Immature natural killer cell (primary cell): ENCODE measurements around the gene FBXO41. TPM values are rescaled to one million over a fixed set of nuclear protein-coding genes. Genes with fewer than 3 reads are reported as not detected.

Experiments
- DNase-seq, 3 donors: peaks; one replicate each; pipeline ENCODE4 v3.0.0; 2022; ENCODE audit warnings: mixed read lengths in 1 of 3
- H3K27ac Mint-ChIP-seq, 6 donors: one replicate each; pipeline ENCODE4 v1.8.0; 2020; ENCODE audit warnings: mixed read lengths in 6 of 6, mild to moderate bottlenecking in 5 of 6, inconsistent platforms in 4 of 6, moderate library complexity in 3 of 6
- H3K27me3 Mint-ChIP-seq, 3 donors: one replicate each; pipeline ENCODE4 v1.8.0; 2020 to 2021; ENCODE audit warnings: low read depth in 3 of 3, mild to moderate bottlenecking in 3 of 3, mixed read lengths in 3 of 3, moderate library complexity in 3 of 3, inconsistent platforms in 1 of 3
- H3K36me3 Mint-ChIP-seq, 3 donors: one replicate each; pipeline ENCODE4 v1.8.0; 2020; ENCODE audit warnings: mixed read lengths in 3 of 3, inconsistent platforms in 2 of 3, mild to moderate bottlenecking in 2 of 3
- H3K4me1 Mint-ChIP-seq, 2 donors: one replicate each; pipeline ENCODE4 v1.8.0; 2020; ENCODE audit warnings: inconsistent platforms in 2 of 2, mild to moderate bottlenecking in 2 of 2, mixed read lengths in 2 of 2, moderate library complexity in 1 of 2
- H3K4me3 Mint-ChIP-seq, 5 donors: one replicate each; pipeline ENCODE4 v1.8.0; 2020; ENCODE audit warnings: mild to moderate bottlenecking in 5 of 5, mixed read lengths in 5 of 5, inconsistent platforms in 3 of 5, moderate library complexity in 3 of 5
- H3K9me3 Mint-ChIP-seq, 6 donors: one replicate each; pipeline ENCODE4 v1.8.0; 2020; ENCODE audit warnings: mild to moderate bottlenecking in 6 of 6, mixed read lengths in 6 of 6, inconsistent platforms in 4 of 6, moderate library complexity in 3 of 6
- polyA plus RNA-seq, 3 donors: library from polyadenylated mRNA; unstranded; fragments of 300-500 nt; fragmentation: Illumina TruSeq; gene quantifications; one replicate each; pipeline ENCODE4 v1.2.3, GENCODE V29; 2021

FBXO41 gene
- polyA plus RNA-seq, 3 donors from 2014 or later = 0.40 to 1.2 TPM; not detected in 1

DNA sequence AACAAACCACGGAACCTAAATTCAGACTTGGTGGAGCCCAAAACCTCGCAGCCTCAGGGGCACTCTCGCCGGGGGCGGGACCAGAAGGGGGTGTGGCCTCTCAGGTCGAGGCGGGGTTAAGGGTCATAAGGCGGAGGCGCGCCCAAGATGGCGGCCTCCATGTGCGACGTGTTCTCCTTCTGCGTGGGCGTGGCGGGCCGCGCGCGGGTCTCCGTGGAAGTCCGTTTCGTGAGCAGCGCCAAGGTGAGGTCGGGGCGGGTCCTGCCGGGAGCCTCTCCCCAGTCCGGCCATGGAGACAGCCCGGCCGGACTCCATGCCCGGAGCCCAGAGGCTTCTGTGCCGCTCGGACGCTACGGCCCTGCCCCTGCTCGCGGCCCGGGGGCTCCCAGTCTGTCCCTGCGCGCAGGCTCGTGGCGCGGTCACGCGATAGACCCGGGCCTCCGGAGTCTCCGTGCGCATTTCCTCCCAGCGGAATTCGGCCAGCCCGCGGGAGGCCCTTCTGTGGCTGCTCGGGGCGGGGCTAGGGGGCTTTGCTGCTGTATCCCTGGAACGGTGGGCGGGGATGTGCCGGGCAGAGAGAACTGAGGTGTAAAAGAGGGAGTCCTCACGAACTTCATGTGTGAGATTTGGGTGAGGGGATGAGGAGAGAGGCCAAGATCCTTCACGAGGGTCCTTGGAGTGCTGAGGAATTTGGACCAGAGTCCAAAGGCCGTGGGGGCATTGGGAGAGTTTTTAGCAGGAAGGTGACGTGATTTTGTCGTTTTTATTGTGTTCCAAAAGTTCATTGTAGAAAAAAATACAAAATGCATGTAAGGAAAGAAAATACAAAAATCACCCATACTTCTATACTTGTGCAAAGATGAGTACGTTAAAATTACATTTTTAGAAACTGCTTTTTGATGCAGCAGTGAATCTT is 69.9 kb downstream of the FBXO41 start, which contains the start of gene SMYD5:
SMYD5 (plus strand) TSS at position 126 of the 916 bp plus-strand sequence; CDS start at position 148, 22 bp downstream.
- Mint-ChIP-seq H3K4me1 (peaks cover 28 to 36% of the 10 kb centered on the region in 2 donors), H3K27ac (peak within 1 kb of the TSS; percentile 40 to 94 (median 88)), H3K4me3 (peak within 1 kb of the TSS; percentile 88 to 96 (median 94)), H3K27me3 (peaks cover 0 to 1% (median 0%) of the 10 kb centered on the region in 3 donors), H3K9me3 (no peaks in the 10 kb centered on the region), H3K36me3 (no peaks in the 10 kb centered on the region)
- peak; percentile 82 to 86 (median 84) for DNase-seq

DNA sequence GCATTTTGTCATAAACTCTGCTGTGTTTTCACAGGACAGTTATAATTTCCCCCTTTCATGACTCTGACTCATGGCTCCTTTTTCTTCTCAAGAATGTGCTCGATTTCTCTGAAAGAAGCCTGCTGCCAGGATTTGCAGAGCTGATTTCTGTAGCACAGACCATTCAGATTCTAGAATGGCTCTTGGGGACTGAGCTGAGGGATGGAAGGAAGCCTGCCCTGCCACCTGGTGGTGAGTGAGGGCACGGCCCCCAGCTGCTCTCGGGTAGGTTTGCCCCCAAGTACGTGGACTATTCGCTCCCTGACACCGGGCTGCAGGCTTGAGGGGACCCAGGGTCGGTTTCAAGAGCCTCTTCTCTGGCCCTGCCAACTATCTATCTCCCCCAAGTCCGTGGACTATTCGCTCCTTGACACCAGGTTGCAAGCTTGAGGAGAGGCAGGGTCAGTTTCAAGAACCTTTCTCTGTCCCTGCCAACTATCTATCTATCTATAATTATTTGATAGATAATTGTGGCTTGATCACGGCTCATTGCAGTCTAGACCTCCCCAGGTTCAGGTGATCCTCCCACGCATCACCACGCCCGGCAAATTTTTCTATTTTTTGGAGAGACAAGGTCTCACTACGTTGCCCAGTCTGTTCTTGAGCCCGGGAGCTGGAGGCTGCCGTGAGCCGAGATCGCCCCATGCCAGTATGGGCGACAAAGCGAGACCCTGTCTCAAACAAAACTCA is 71.7 kb downstream of the FBXO41 start:
- Mint-ChIP-seq H3K36me3 (no peaks in the 10 kb centered on the region), H3K9me3 (no peaks in the 10 kb centered on the region), H3K27ac (peak overlapping the region in 1 of 6 donors; percentile 42), H3K4me3 (peak overlapping the region in 4 of 5 donors; percentile 39 to 96 (median 62)), H3K4me1 (peaks cover 28 to 36% of the 10 kb centered on the region in 2 donors), H3K27me3 (peaks cover 0 to 1% (median 0%) of the 10 kb centered on the region in 3 donors)
- DNase-seq = peak; percentile 52 to 60 (median 59)

DNA sequence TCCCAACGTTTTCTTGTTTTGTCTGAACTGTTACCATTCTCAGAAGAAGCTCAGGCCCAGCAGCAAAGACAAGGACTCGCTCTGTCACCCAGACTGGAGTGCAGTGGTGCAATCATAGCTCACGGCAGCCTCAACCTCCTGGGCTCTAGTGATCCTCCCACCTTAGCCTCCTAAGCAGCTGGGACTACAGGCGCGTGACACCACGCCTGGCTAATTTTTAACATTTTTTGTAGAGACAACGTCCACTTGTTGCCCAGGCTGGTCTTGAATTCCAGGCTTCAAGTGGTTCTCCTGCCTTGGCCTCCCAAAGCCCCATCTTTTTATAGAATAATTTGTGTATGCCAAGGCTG is 72.2 kb downstream of the FBXO41 start:
- H3K27ac Mint-ChIP-seq = no peak overlapping the region
- H3K36me3 Mint-ChIP-seq = no peaks in the 10 kb centered on the region
- no peak overlapping the region for H3K4me3 Mint-ChIP-seq
- H3K4me1 Mint-ChIP-seq = peaks cover 28 to 36% of the 10 kb centered on the region in 2 donors
- H3K27me3 Mint-ChIP-seq = peaks cover 0 to 1% (median under 1%) of the 10 kb centered on the region in 3 donors
- no peaks in the 10 kb centered on the region for H3K9me3 Mint-ChIP-seq
- DNase-seq = no peak

DNA sequence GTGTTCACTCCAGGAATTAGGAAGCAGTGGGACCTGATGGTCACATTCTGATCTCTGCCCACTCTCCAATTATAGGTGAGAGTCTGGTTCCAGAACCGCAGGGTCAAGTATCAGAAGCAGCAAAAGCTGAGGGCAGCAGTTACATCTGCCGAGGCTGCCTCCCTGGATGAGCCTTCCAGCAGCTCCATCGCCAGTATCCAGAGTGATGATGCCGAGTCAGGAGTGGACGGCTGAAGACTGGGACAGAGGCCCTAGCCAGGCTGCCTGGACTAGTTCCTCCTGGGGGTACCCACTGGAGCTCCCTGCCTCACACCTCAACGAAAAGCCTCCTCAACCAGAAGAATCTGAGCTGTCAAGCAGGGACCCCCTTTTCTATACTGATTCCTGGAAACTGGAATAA is 73.6 kb downstream of the FBXO41 start:
- H3K36me3 Mint-ChIP-seq = no peaks in the 10 kb centered on the region
- no peak for DNase-seq
- H3K4me1 Mint-ChIP-seq = peaks cover 27 to 34% of the 10 kb centered on the region in 2 donors
- H3K4me3 Mint-ChIP-seq = no peak overlapping the region
- H3K27me3 Mint-ChIP-seq = peaks cover 1 to 5% (median 4%) of the 10 kb centered on the region in 3 donors
- no peak overlapping the region for H3K27ac Mint-ChIP-seq
- H3K9me3 Mint-ChIP-seq = no peaks in the 10 kb centered on the region

DNA sequence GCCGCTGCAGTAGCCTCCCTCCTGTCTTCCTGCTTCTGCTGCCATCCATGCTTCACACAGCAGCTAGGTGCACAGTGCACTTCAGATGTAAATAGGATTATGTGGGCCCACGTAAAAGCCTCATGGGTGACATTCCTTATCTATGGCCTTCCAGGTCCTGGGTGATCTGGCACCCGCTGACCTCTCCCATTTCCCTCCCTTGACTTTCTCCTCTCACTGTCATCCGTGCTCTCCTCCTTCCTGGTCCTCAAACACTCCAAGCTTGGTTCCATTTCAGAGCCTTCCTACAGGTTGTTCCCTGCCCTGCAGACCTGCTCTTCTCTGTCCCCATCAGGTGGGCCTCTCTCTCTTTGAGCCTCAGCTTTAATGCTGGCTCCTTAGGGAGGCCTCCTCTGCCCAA is 74.3 kb downstream of the FBXO41 start:
- Mint-ChIP-seq H3K9me3 (no peaks in the 10 kb centered on the region), H3K36me3 (no peaks in the 10 kb centered on the region), H3K4me1 (peaks cover 22 to 27% of the 10 kb centered on the region in 2 donors), H3K27me3 (peaks cover 1 to 7% (median 6%) of the 10 kb centered on the region in 3 donors), H3K27ac (no peak overlapping the region), H3K4me3 (no peak overlapping the region)
- no peak for DNase-seq

DNA sequence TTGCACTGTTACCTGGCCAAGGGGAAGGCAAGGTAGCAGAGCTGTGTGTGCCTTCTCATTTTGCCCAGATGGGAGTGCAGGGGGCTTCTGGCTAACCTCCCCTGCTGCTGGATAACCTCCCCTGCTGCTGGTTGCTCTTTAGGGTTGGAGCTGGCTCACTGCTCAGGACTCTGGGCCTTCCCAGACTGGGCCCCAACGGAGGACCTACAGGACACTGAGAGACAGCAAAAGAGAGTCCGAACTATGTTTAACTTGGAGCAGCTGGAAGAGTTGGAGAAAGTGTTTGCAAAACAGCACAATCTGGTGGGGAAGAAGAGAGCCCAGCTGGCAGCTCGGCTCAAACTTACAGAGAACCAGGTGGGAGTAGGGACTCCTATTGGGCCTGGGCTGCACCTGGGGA is 76.0 kb downstream of the FBXO41 start:
- no peak for DNase-seq
- Mint-ChIP-seq H3K4me3 (no peak overlapping the region), H3K27ac (no peak overlapping the region), H3K27me3 (peaks cover 8 to 21% (median 10%) of the 10 kb centered on the region in 3 donors), H3K4me1 (peaks cover 8 to 10% of the 10 kb centered on the region in 2 donors), H3K36me3 (no peaks in the 10 kb centered on the region), H3K9me3 (no peaks in the 10 kb centered on the region)

DNA sequence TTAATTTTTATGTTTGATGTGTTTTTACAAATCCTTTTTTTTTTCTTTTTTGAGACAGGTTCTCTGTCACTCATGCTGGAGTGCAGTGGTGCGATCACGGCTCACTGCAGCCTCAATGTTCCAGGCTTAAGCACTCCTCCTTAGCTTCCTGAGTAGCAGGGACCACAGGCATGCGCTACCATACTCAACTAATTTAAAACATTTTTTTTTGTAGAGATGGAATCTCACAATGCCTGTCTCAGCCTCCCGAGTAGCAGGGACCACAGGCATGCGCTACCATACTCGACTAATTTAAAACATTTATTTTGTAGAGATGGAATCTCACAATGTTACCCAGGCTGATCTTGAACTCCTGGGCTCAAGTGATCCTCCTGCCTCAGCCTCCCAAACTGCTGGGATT is 78.7 kb downstream of the FBXO41 start:
- H3K27ac Mint-ChIP-seq = no peak overlapping the region
- no peaks in the 10 kb centered on the region for H3K36me3 Mint-ChIP-seq
- H3K9me3 Mint-ChIP-seq = no peaks in the 10 kb centered on the region
- H3K27me3 Mint-ChIP-seq = peaks cover 10 to 26% (median 12%) of the 10 kb centered on the region in 3 donors
- no peak for DNase-seq
- peaks cover 7 to 8% of the 10 kb centered on the region in 2 donors for H3K4me1 Mint-ChIP-seq
- no peak overlapping the region for H3K4me3 Mint-ChIP-seq

Other genes starting within 250 kb of the FBXO41 start
- 1 to 10 TPM; 2.4 to 4.5 (median 3.3) TPM for gene SFXN5, start 212.8 kb downstream of the FBXO41 start, polyA plus RNA-seq
- 1 to 10 TPM; 3.7 to 6.6 (median 5.0) TPM for gene RAB11FIP5, start 171.5 kb downstream of the FBXO41 start, polyA plus RNA-seq
- gene NOTO, start 81.9 kb downstream of the FBXO41 start, polyA plus RNA-seq = not detected
- 10 to 100 TPM in 2 of 3 donors, 1 to 10 TPM in 1; 7.0 to 19.1 (median 10.2) TPM for gene SMYD5, start 70.2 kb downstream of the FBXO41 start, polyA plus RNA-seq
- 10 to 100 TPM; 34.1 to 70.2 (median 62.6) TPM for gene PRADC1, start 51.2 kb downstream of the FBXO41 start, polyA plus RNA-seq
- 100 to 1,000 TPM; 240 to 379 (median 277) TPM for gene CCT7, start 50.2 kb downstream of the FBXO41 start, polyA plus RNA-seq
- gene EGR4, start 9.1 kb upstream of the FBXO41 start, polyA plus RNA-seq = not detected
- gene ALMS1, start 101.4 kb upstream of the FBXO41 start, polyA plus RNA-seq = 1 to 10 TPM; 1.5 to 6.4 (median 3.0) TPM